Activated naive CD4-positive, alpha-beta T cell treated with anti-CD3 and anti-CD28 coated beads, Interleukin-2, amount 50 U/mL, for 24 hours (primary cell): Measurements from ENCODE around the gene BAIAP2.
A peak's percentile ranks its signal among the peaks of the same experiment; 100 is the strongest.
"Not testable (repeated sequence)": the region's sequence is repeated elsewhere in the genome, so short reads cannot be mapped to it uniquely, and the experiment has no call there.

ENCODE experiments used
- H3K27ac Mint-ChIP-seq: one replicate; pipeline ENCODE4 v1.8.0; 2021; ENCODE audit warnings: mild to moderate bottlenecking, mixed read lengths
- H3K27me3 Mint-ChIP-seq: one replicate; pipeline ENCODE4 v1.8.0; 2021; ENCODE audit warnings: mixed read lengths
- H3K36me3 Mint-ChIP-seq: one replicate; pipeline ENCODE4 v1.8.0; 2021; ENCODE audit warnings: mixed read lengths
- H3K4me1 Mint-ChIP-seq: one replicate; pipeline ENCODE4 v1.8.0; 2021; ENCODE audit warnings: mixed read lengths
- H3K4me3 Mint-ChIP-seq: one replicate; pipeline ENCODE4 v1.8.0; 2021; ENCODE audit warnings: mild to moderate bottlenecking, mixed read lengths
- H3K9me3 Mint-ChIP-seq: one replicate; pipeline ENCODE4 v1.8.0; 2021; ENCODE audit warnings: mixed read lengths

Gene BAIAP2

GRCh38 chr17:81015136-81015535 lies 19.8 kb upstream of the BAIAP2 start:
- H3K27ac Mint-ChIP-seq: no peak overlapping the region
- peaks cover 39% of the 10 kb centered on the region for H3K4me1 Mint-ChIP-seq
- peaks cover 11% of the 10 kb centered on the region for H3K36me3 Mint-ChIP-seq
- H3K4me3 Mint-ChIP-seq: no peak overlapping the region
- H3K9me3 Mint-ChIP-seq: peaks cover 7% of the 10 kb centered on the region
- no peaks in the 10 kb centered on the region for H3K27me3 Mint-ChIP-seq

DNA sequence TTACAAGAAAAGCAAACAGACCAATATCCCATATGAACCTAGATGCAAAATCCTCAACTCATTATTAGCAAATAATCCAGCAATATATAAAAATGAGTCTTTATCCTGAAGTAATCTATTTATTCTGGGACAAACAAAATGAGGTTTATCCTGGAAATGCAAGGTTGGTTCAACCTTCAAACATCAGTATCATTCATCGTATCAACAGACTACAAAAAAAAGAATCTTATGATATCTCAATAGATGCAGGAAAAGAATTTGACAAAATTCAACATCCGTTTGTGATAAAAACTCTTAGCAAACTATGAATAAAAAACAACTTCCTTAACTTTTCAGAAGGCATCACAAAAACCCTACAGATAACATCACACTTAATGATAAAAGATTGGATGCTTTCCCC lies 18.4 kb upstream of the BAIAP2 start:
- peak overlapping the region; percentile 84 for H3K27ac Mint-ChIP-seq
- H3K4me1 Mint-ChIP-seq: peaks cover 39% of the 10 kb centered on the region
- H3K4me3 Mint-ChIP-seq: peak overlapping the region; percentile 13
- H3K27me3 Mint-ChIP-seq: no peaks in the 10 kb centered on the region
- no peaks in the 10 kb centered on the region for H3K9me3 Mint-ChIP-seq
- peaks cover 5% of the 10 kb centered on the region for H3K36me3 Mint-ChIP-seq

- peaks cover 39% of the 10 kb centered on the region for H3K4me1 Mint-ChIP-seq
- H3K36me3 Mint-ChIP-seq, H3K27ac Mint-ChIP-seq, H3K9me3 Mint-ChIP-seq, H3K27me3 Mint-ChIP-seq, H3K4me3 Mint-ChIP-seq: not testable (repeated sequence)
Measured at GRCh38 chr17:81017330-81017729, 17.6 kb upstream of the BAIAP2 start.

DNA sequence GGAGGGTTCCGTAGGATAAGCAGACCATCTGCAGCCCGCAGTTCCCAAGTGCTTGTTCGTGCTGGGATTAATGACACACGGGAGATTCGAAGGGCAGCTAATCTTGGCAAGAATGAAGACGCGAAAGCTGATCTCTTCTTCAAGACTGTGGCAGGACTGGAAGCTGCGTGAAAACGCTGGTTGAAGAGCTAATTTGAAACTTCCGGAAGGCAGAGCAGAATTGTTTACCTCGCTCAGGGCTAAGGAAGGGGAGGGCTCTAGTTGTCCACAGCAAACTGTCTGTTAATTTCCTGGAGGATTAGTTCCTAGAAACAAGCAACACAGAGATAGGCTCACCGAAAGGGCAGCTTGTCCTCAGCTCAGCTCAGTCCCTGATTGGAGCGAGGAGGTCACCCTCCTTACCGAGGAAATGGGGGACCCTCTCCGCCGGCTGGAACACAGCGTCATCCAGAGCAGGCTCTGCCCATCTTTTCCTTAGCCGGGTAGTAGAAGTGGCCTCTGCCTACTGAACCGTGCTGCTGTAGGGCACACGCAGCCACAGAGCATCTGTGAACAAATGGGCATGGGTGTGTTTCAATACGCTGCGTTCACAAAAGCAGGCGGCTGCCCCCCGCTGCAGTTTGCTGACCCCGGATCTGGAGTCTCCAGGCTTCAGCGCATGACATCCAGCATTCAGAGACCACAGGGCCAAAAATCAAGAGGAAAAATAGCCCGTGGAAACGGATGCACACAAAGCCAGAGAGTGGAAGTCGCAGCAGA lies 16.7 kb upstream of the BAIAP2 start:
- peaks cover 39% of the 10 kb centered on the region for H3K4me1 Mint-ChIP-seq
- peak overlapping the region; percentile 82 for H3K4me3 Mint-ChIP-seq
- H3K27ac Mint-ChIP-seq: peak overlapping the region; percentile 73
- H3K9me3 Mint-ChIP-seq: no peaks in the 10 kb centered on the region
- peaks cover 5% of the 10 kb centered on the region for H3K36me3 Mint-ChIP-seq
- no peaks in the 10 kb centered on the region for H3K27me3 Mint-ChIP-seq

- H3K4me3 Mint-ChIP-seq: no peak overlapping the region
- no peaks in the 10 kb centered on the region for H3K27me3 Mint-ChIP-seq
- H3K9me3 Mint-ChIP-seq: no peaks in the 10 kb centered on the region
- peaks cover 45% of the 10 kb centered on the region for H3K4me1 Mint-ChIP-seq
- H3K36me3 Mint-ChIP-seq: peaks cover 5% of the 10 kb centered on the region
- peak overlapping the region; percentile 24 for H3K27ac Mint-ChIP-seq
Measured at GRCh38 chr17:81019563-81020442, 15.1 kb upstream of the BAIAP2 start.

GRCh38 chr17:81020443-81020766 lies 14.5 kb upstream of the BAIAP2 start:
- peaks cover 45% of the 10 kb centered on the region for H3K4me1 Mint-ChIP-seq
- no peaks in the 10 kb centered on the region for H3K27me3 Mint-ChIP-seq
- H3K4me3 Mint-ChIP-seq: no peak overlapping the region
- peaks cover 5% of the 10 kb centered on the region for H3K36me3 Mint-ChIP-seq
- H3K27ac Mint-ChIP-seq: no peak overlapping the region
- no peaks in the 10 kb centered on the region for H3K9me3 Mint-ChIP-seq

DNA sequence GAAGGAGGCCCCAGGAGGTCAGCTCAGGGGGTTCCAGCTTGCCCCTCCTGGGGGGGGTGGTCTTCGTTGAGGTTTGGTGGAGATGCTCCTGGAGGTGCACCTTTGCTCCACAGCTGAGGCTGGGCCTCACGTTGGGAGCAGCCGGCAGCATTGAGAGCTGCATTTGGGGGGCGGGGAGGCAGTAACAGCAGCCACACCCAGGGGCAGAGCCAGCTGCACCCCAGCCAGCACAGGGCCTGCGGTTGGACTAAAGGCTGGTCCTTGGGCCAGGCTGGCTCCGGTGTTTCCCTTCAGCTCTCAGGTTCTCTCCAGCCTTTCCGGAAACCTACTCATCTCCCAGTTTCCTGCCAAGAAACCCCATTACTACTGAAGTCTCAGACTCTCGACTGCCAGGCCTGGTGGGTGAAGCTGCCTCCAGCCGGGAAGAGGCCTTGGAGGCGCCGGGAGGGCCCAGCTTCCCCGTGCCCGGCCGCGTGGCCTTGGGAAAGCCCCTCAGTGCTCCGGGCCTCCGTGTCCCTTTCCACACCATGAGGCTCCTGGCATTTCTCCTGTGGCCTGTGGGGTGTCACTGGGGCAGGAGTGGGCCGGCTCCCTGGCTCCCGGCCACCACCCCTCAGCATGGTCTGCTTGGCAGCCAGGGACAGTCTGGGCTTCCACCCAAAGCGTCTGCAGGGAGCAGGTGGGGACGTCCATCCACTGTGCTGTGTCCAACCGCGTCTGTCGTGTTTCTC lies 14.0 kb upstream of the BAIAP2 start:
- Mint-ChIP-seq H3K4me3 (no peak overlapping the region), H3K27me3 (no peaks in the 10 kb centered on the region), H3K36me3 (peaks cover 2% of the 10 kb centered on the region), H3K4me1 (peaks cover 42% of the 10 kb centered on the region), H3K27ac (no peak overlapping the region), H3K9me3 (no peaks in the 10 kb centered on the region)

- H3K9me3 Mint-ChIP-seq: no peaks in the 10 kb centered on the region
- H3K27ac Mint-ChIP-seq: no peak overlapping the region
- H3K4me1 Mint-ChIP-seq: peaks cover 37% of the 10 kb centered on the region
- peaks cover 2% of the 10 kb centered on the region for H3K36me3 Mint-ChIP-seq
- no peak overlapping the region for H3K4me3 Mint-ChIP-seq
- no peaks in the 10 kb centered on the region for H3K27me3 Mint-ChIP-seq
Measured at GRCh38 chr17:81021531-81022343, 13.2 kb upstream of the BAIAP2 start.

- Mint-ChIP-seq H3K4me3 (no peak overlapping the region), H3K4me1 (peaks cover 38% of the 10 kb centered on the region), H3K27ac (no peak overlapping the region), H3K9me3 (no peaks in the 10 kb centered on the region), H3K36me3 (no peaks in the 10 kb centered on the region), H3K27me3 (no peaks in the 10 kb centered on the region)
Measured at GRCh38 chr17:81022344-81022676, 12.6 kb upstream of the BAIAP2 start.

GRCh38 chr17:81025065-81025740 lies 9.7 kb upstream of the BAIAP2 start:
- H3K36me3 Mint-ChIP-seq: no peaks in the 10 kb centered on the region
- no peak overlapping the region for H3K4me3 Mint-ChIP-seq
- no peaks in the 10 kb centered on the region for H3K9me3 Mint-ChIP-seq
- peaks cover 10% of the 10 kb centered on the region for H3K4me1 Mint-ChIP-seq
- H3K27ac Mint-ChIP-seq: peak overlapping the region; percentile 30
- no peaks in the 10 kb centered on the region for H3K27me3 Mint-ChIP-seq

- Mint-ChIP-seq H3K9me3 (no peaks in the 10 kb centered on the region), H3K27me3 (no peaks in the 10 kb centered on the region), H3K27ac (no peak overlapping the region), H3K4me3 (no peak overlapping the region), H3K4me1 (peaks cover 10% of the 10 kb centered on the region), H3K36me3 (no peaks in the 10 kb centered on the region)
Measured at GRCh38 chr17:81025741-81026129, 9.2 kb upstream of the BAIAP2 start.

GRCh38 chr17:81026266-81027036 lies 8.5 kb upstream of the BAIAP2 start:
- no peaks in the 10 kb centered on the region for H3K9me3 Mint-ChIP-seq
- no peak overlapping the region for H3K4me3 Mint-ChIP-seq
- H3K27me3 Mint-ChIP-seq: no peaks in the 10 kb centered on the region
- H3K4me1 Mint-ChIP-seq: peaks cover 10% of the 10 kb centered on the region
- no peaks in the 10 kb centered on the region for H3K36me3 Mint-ChIP-seq
- no peak overlapping the region for H3K27ac Mint-ChIP-seq

- no peak overlapping the region for H3K27ac Mint-ChIP-seq
- H3K27me3 Mint-ChIP-seq: no peaks in the 10 kb centered on the region
- peaks cover 10% of the 10 kb centered on the region for H3K4me1 Mint-ChIP-seq
- H3K4me3 Mint-ChIP-seq: no peak overlapping the region
- no peaks in the 10 kb centered on the region for H3K9me3 Mint-ChIP-seq
- no peaks in the 10 kb centered on the region for H3K36me3 Mint-ChIP-seq
Measured at GRCh38 chr17:81027038-81027437, 7.9 kb upstream of the BAIAP2 start.
